ENCODE results near the gene MTHFD1L.

Gene MTHFD1L

DNA sequence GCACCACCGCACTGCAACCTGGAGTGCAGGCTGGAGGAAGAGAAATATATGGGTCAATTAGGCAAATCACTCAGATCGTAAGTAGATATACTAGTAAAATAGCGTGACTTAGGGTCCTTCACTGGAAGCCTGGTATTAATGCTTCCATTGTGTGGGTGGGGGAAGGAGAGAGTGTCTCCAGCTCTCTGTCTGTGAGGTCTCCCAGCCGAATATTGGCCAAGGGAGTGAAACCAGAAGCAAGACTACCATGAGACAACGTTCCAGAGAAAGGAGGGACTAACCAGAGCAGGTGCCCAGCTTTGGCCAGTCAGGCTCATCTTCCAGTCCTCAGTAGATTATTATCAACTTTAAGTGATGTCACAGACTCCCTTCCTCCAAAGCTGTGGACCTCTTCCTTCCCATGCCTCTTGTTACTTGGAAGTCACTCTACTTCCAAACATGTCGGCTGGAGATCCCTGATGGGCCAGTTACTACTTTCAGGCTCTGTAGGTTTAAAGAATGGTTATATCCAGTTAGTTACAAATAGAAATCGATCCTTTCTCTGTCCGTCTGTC, 28.8 kb downstream of the MTHFD1L start:
- TF ChIP-seq TAF1 (IDR thresholded peaks at IDR 0.05; ENCODE audit: borderline replicate concordance, insufficient read depth, low read length) (no peak), FOXP2 (optimal IDR thresholded peaks at IDR 0.05; ENCODE audit: borderline replicate concordance, extremely low read depth, extremely low read length, insufficient read depth) (no peak), POLR2AphosphoS5 (IDR thresholded peaks at IDR 0.05; ENCODE audit: low read depth, low read length) (no peak), REST (IDR thresholded peaks at IDR 0.05; ENCODE audit: insufficient read depth in 1 of 2, low read depth in 2 of 2, low read length in 2 of 2) (no peak)

- TF ChIP-seq TAF1 (IDR thresholded peaks at IDR 0.05; ENCODE audit: borderline replicate concordance, insufficient read depth, low read length) (no peak), POLR2AphosphoS5 (IDR thresholded peaks at IDR 0.05; ENCODE audit: low read depth, low read length) (no peak; the same call in 1 of the 2 replicates), REST (IDR thresholded peaks at IDR 0.05; ENCODE audit: insufficient read depth in 1 of 2, low read depth in 2 of 2, low read length in 2 of 2) (no peak), SIN3A (IDR thresholded peaks at IDR 0.05; ENCODE audit: borderline replicate concordance, insufficient read depth, low read length) (peak; percentile 56; the same call in 1 of the 2 replicates), FOXP2 (optimal IDR thresholded peaks at IDR 0.05; ENCODE audit: borderline replicate concordance, extremely low read depth, extremely low read length, insufficient read depth) (peak; percentile 15)
Measured at GRCh38 chr6:150894935-150895552, 29.5 kb downstream of the MTHFD1L start.

- TF ChIP-seq TAF1 (IDR thresholded peaks at IDR 0.05; ENCODE audit: borderline replicate concordance, insufficient read depth, low read length) (no peak), POLR2AphosphoS5 (IDR thresholded peaks at IDR 0.05; ENCODE audit: low read depth, low read length) (no peak), FOXP2 (optimal IDR thresholded peaks at IDR 0.05; ENCODE audit: borderline replicate concordance, extremely low read depth, extremely low read length, insufficient read depth) (no peak), SIN3A (IDR thresholded peaks at IDR 0.05; ENCODE audit: borderline replicate concordance, insufficient read depth, low read length) (no peak), REST (IDR thresholded peaks at IDR 0.05; ENCODE audit: insufficient read depth in 1 of 2, low read depth in 2 of 2, low read length in 2 of 2) (no peak)
Measured at GRCh38 chr6:150895928-150896632, 30.6 kb downstream of the MTHFD1L start.

DNA sequence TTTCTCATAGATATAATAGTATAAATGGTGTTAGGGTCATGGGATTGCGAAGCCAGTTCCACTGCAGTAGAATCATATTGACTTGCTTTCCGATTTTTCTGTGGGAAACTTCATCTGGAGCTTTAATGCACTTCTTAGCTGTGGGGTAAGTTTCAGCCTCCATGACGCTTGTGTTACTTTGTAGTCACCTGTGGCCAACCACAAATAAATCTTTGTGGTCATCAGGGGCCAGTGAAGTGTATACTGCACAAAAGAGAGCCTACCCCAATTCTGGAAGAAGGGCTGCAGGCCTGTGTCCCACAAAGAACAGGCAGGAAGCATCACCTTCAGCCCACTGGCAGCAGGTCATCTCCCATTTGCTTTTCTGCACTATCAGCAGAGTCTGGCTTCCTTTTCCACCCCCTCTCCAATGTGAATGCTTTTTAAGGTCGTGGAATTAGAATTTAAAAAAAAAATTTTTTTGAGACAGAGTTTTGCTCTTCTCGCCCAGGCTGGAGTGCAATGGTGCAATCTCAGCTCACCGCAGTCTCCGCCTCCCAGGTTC, 32.0 kb downstream of the MTHFD1L start:
- TF ChIP-seq SIN3A (IDR thresholded peaks at IDR 0.05; ENCODE audit: borderline replicate concordance, insufficient read depth, low read length) (no peak), TAF1 (IDR thresholded peaks at IDR 0.05; ENCODE audit: borderline replicate concordance, insufficient read depth, low read length) (no peak), POLR2AphosphoS5 (IDR thresholded peaks at IDR 0.05; ENCODE audit: low read depth, low read length) (no peak), FOXP2 (optimal IDR thresholded peaks at IDR 0.05; ENCODE audit: borderline replicate concordance, extremely low read depth, extremely low read length, insufficient read depth) (no peak), REST (IDR thresholded peaks at IDR 0.05; ENCODE audit: insufficient read depth in 1 of 2, low read depth in 2 of 2, low read length in 2 of 2) (no peak)
